ENCODE data around the gene FUT7. TPM values are rescaled to one million over a fixed set of nuclear protein-coding genes. Genes with fewer than 3 reads are reported as not detected.
A peak's percentile ranks its signal among the peaks of the same experiment; 100 is the strongest.

Gene FUT7
- total and polyA plus RNA-seq, 8 donors, result 0.08 to 2.9 (median 0.11) TPM; not detected in 3

DNA sequence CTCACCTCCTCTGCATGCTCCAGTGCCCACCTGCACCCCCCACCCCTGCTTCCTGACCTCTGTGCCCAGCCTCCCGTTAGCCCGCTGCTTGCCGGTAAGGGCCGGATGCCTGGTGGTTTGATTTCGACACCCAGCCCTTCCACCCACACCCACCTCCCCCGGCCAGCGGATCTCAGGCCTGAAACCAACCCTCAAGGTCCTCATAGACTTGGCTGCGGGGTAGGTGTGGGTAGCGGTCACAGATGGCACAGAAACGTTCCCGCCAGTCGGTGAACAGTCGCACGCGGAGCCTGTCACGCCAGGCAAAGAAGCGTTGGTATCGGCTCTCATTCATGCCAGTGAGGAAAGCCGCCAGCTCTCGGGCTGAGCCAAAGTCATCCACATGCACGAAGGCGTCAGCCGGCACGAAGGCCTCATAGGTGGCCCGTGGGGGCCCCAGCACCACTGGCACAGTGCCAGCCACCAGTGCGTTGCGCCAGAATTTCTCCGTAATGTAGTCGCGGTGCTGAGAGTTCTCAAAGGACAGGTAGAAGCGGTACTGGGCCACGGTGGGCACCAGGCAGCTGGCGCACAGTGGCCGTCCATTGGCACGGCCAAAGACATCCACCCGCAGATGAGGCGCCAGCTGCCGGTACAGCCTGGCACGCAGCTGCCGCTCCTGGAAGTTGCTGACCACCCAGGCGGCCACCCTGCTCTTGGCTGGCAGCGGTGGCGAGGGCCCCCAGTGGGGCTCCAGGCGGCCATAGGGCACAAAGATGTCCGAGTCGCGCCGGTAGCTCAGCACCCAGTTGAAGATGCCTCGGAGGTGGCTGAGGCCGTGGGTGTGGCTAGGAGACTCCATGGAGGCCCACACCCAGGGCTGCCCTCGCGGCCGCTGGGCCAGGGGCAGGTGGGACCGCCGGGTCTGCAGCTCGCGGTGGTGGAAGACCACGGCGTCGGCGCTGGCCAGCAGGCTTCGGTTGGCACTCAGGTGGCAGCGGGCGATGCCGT is 1.1 kb downstream of the FUT7 start:
- no peaks in the 10 kb centered on the region for H3K27me3 ChIP-seq

DNA sequence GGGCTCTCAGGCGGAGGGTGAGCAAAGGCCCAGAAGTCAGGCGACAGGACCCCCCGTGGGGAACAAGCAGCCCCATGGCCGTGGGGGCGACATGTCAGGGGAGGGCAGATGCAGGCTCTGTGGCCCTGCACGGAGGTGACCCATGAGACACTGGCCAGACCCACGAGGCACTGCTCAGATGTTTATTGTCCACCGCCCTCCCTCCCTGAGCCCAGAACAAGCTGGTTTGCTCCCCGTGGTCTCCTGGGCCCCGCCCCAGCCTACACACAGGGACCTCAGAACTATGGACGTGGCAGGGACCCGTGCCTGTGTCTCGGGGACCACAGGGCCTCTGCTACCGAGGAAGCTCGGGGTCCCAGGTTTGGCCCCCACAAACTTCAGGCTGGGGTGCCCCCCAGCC is 1.9 kb downstream of the FUT7 start:
- TF ChIP-seq, protein P1, sequence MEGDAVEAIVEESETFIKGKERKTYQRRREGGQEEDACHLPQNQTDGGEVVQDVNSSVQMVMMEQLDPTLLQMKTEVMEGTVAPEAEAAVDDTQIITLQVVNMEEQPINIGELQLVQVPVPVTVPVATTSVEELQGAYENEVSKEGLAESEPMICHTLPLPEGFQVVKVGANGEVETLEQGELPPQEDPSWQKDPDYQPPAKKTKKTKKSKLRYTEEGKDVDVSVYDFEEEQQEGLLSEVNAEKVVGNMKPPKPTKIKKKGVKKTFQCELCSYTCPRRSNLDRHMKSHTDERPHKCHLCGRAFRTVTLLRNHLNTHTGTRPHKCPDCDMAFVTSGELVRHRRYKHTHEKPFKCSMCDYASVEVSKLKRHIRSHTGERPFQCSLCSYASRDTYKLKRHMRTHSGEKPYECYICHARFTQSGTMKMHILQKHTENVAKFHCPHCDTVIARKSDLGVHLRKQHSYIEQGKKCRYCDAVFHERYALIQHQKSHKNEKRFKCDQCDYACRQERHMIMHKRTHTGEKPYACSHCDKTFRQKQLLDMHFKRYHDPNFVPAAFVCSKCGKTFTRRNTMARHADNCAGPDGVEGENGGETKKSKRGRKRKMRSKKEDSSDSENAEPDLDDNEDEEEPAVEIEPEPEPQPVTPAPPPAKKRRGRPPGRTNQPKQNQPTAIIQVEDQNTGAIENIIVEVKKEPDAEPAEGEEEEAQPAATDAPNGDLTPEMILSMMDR (IDR thresholded peaks at IDR 0.05), result no peak
- Histone ChIP-seq H3K36me3 (no peaks in the 10 kb centered on the region), H3K27me3 (no peaks in the 10 kb centered on the region), H3K27ac (peak overlapping the region; percentile 26 to 84), H3K4me3 (peak overlapping the region in 1 of 2 donors; percentile 52), H3K9me3 (no peaks in the 10 kb centered on the region), H3K4me1 (peaks cover 18 to 75% of the 10 kb centered on the region in 2 donors)
- ATAC-seq (no peak), DNase-seq (no peak)
- intact Hi-C loops (cut with DNase I), result no loop called here

More for the DNA sequence above, 1.1 kb downstream of the FUT7 start:
- TF ChIP-seq, protein P1 (IDR thresholded peaks at IDR 0.05), result no peak
- peak overlapping the region in 1 of 2 donors; percentile 84 for H3K27ac ChIP-seq
- H3K4me3 ChIP-seq, result peak overlapping the region in 1 of 2 donors; percentile 52
- peaks cover 19 to 83% of the 10 kb centered on the region in 2 donors for H3K4me1 ChIP-seq
- intact Hi-C loops (cut with DNase I), result no loop called here
- ATAC-seq (no peak), DNase-seq (peak in 2 of 4 donors; percentile 71 to 93)
- no peaks in the 10 kb centered on the region for H3K36me3 ChIP-seq
- H3K9me3 ChIP-seq, result no peaks in the 10 kb centered on the region

DNA sequence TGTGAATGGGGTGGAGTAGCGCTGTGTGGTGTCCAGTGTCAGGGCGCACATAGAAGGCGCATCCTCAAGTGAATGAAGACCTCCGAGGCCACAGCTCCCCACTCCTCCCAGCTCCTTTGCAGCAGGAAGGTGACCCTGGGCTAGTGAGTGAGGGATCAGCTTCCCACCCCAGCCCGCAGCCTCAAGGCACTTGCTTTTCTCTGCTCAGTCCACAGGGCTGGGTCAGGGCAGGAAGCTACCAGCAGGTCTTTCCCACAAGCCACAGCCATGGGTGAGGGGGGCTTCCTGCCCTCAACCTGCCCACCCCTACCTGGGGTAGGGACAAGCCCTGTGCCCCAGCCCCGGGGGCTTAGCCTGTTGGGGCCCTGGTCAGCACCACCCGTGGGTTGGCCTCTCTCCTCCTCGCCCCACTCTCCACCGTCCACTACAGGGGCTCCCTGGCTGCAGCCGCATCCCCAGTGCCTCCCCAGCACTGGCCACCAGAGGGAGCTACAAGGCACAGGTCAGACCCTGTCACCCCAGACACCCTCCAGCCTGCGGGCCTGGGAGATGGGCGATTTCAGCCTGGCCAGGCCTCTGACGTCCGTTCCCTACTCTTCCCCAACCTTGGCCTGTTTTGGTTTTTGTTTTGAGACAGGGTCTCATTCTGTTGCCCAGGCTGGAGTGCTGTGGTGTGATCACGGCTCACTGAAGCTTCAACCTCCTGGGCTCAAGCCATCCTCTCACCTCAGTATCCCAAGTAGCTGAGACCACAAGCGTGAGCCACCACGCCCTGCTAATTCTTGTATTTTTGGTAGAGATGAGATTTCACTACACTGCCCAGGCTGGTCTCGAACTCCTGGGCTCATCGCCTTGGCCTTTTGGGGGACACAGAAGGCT is 2.6 kb downstream of the FUT7 start:
- Histone ChIP-seq H3K36me3 (no peaks in the 10 kb centered on the region), H3K27me3 (no peaks in the 10 kb centered on the region), H3K4me1 (peaks cover 11 to 68% of the 10 kb centered on the region in 2 donors), H3K9me3 (no peaks in the 10 kb centered on the region), H3K4me3 (peak overlapping the region; percentile 49 to 52), H3K27ac (peak overlapping the region in 1 of 2 donors; percentile 84)
- TF ChIP-seq, protein P1 (IDR thresholded peaks at IDR 0.05), result peak; percentile 67 to 97
- intact Hi-C loops (cut with DNase I), result no loop called here
- peak; percentile 81 for ATAC-seq
- peak; percentile 45 to 96 (median 72) for DNase-seq

DNA sequence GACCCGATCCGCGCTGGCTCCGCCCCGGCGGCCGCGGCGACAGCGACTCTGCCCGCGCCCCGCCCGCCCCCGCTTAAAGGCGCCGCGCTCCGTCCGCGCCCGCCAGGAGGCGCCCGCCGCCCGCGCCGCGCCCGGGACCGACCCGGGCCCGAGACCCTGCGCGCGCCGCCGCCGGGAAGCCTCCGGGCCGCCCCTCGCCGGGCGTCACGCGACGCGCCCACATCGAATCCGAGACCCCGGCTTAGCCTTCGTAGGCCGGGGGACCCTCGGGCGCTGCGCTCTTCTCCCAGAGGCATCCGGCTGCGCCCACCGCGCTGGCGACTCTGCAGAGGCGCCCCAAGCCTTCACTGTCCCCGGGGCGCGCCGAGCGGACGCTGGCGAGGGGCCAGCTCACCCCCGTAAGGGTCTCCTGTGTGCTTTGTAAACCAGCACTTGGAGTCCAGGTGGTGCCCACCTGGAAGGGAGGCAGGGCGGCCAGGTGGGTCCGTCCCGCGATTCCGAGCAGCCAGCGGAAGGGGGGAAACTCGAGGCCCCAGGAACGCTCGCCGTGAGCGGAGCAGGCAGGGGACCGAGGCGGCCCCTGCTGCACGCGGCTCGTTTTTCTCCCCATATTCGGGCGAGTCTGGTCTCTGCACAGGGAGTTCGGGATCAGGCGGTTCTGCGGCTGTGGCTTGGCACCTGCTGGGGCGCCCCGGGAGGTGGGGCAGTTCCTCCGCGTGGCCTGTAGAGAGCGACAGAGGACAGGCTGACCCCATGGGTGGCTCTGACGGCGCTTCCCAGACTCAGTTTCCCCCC is 3.4 kb downstream of the FUT7 start:
- TF ChIP-seq, protein P1 (IDR thresholded peaks at IDR 0.05), result peak in 1 of 2 donors; percentile 25
- Histone ChIP-seq H3K36me3 (no peaks in the 10 kb centered on the region), H3K27me3 (no peaks in the 10 kb centered on the region), H3K4me1 (peaks cover 11 to 61% of the 10 kb centered on the region in 2 donors), H3K9me3 (no peaks in the 10 kb centered on the region), H3K4me3 (peak overlapping the region; percentile 49 to 52), H3K27ac (peak overlapping the region in 1 of 2 donors; percentile 84)
- intact Hi-C loops (cut with DNase I), result no loop called here
- ATAC-seq, result peak; percentile 74
- DNase-seq, result peak in 3 of 4 donors; percentile 66 to 93 (median 74)

All from left lung (tissue), 10 donors.